IMR-90 (cell line): ENCODE data around the gene LSG1. TPM values are rescaled to one million over a fixed set of nuclear protein-coding genes. Genes with fewer than 3 reads are reported as not detected.

Experiments used
- ATAC-seq: fragments of 200-7000 bp; cut with Tn5 transposase; 2 replicates; pipeline ENCODE4 v1.9.1; 2020; ENCODE audit warnings: low read depth, mild to moderate bottlenecking, moderate library complexity
- BruUV-seq: library from RNA; stranded (reverse); fragments of 400-500 nt; replicated peaks from 2 replicates; lab custom pipeline; 2021; lab: Mats Ljungman, UMichigan
- CTCF ChIA-PET: fragments of 300-600 bp; formaldehyde crosslinking; extraction: SDS; loops from one replicate; lab custom pipeline; 2021; ENCODE audit warnings: antibody characterized with exemption; lab: Yijun Ruan, JAX
- POLR2A ChIA-PET: fragments of 300-600 bp; sonication (Branson Sonifier 250); formaldehyde crosslinking; loops from one replicate; lab custom pipeline; 2022; ENCODE audit warnings: antibody characterized with exemption; ENCODE audit not compliant: unreplicated experiment; lab: Charles Lee
- DNase-seq: peaks from one replicate; pipeline ENCODE4 v3.0.0; 2013
- H2AFZ ChIP-seq: replicated peaks from 2 replicates; pipeline ENCODE3; 2013; ENCODE audit warnings: low read length, mild to moderate bottlenecking; ENCODE audit not compliant: poor library complexity
- H2AK5ac ChIP-seq: 2 replicates; pipeline ENCODE4 v1.6.1; 2013; ENCODE audit warnings: low read depth, low read length, inconsistent platforms
- H2AK9ac ChIP-seq: replicated peaks from 2 replicates; pipeline ENCODE3; 2013; ENCODE audit warnings: mild to moderate bottlenecking, low read depth, low read length, moderate library complexity; ENCODE audit not compliant: poor library complexity
- H2BK120ac ChIP-seq: 2 replicates; pipeline ENCODE4 v1.6.1; 2013; ENCODE audit warnings: low read depth, low read length, inconsistent platforms
- H2BK15ac ChIP-seq: 3 replicates; pipeline ENCODE4 v1.6.1; 2013; ENCODE audit warnings: low read depth, low read length, inconsistent platforms
- H2BK20ac ChIP-seq: 2 replicates; pipeline ENCODE4 v1.6.1; 2013; ENCODE audit warnings: low read depth, mild to moderate bottlenecking, inconsistent platforms, low read length, moderate library complexity
- H2BK5ac ChIP-seq: 2 replicates; pipeline ENCODE4 v1.6.1; 2013; ENCODE audit warnings: mild to moderate bottlenecking, low read depth, low read length, inconsistent platforms; ENCODE audit not compliant: poor library complexity, severe bottlenecking
- H3K14ac ChIP-seq: replicated peaks from 2 replicates; pipeline ENCODE4 v1.6.1; 2013; ENCODE audit warnings: low read depth, low read length, inconsistent platforms
- H3K18ac ChIP-seq: 2 replicates; pipeline ENCODE4 v1.6.1; 2013; ENCODE audit warnings: low read depth, low read length, control low read depth
- H3K23ac ChIP-seq: 2 replicates; pipeline ENCODE4 v1.6.1; 2013; ENCODE audit warnings: low read depth, low read length, inconsistent platforms
- H3K27ac ChIP-seq: 2 replicates; pipeline ENCODE4 v1.5.1; 2013; ENCODE audit warnings: mild to moderate bottlenecking, control low read depth, low read length; ENCODE audit not compliant: insufficient read depth
- H3K27me3 ChIP-seq: 2 replicates; pipeline ENCODE4 v1.6.1; 2013; ENCODE audit warnings: low read length; ENCODE audit not compliant: control insufficient read depth, insufficient read depth
- H3K36me3 ChIP-seq: 2 replicates; pipeline ENCODE4 v1.6.1; 2013; ENCODE audit warnings: low read length, mixed read lengths; ENCODE audit not compliant: control insufficient read depth, insufficient read depth
- H3K4ac ChIP-seq: 2 replicates; pipeline ENCODE4 v1.6.1; 2013; ENCODE audit warnings: low read depth, low read length, inconsistent platforms
- H3K4me1 ChIP-seq: 2 replicates; pipeline ENCODE4 v1.6.1; 2013; ENCODE audit warnings: low read length, mixed read lengths; ENCODE audit not compliant: control insufficient read depth, insufficient read depth
- H3K4me2 ChIP-seq: 2 replicates; pipeline ENCODE4 v1.6.1; 2013; ENCODE audit warnings: low read depth, mild to moderate bottlenecking, control low read depth, low read length, moderate library complexity
- H3K4me3 ChIP-seq: 2 replicates; pipeline ENCODE4 v1.5.1; 2013; ENCODE audit warnings: low read depth, mild to moderate bottlenecking, control low read depth, low read length, moderate library complexity; ENCODE audit not compliant: insufficient read depth
- H3K56ac ChIP-seq: 2 replicates; pipeline ENCODE4 v1.6.1; 2013; ENCODE audit warnings: low read length, inconsistent platforms; ENCODE audit not compliant: insufficient read depth; ENCODE audit errors: extremely low read depth
- H3K79me1 ChIP-seq, 2 experiments: 2 replicates each; pipeline ENCODE4 v1.6.1; 2013; ENCODE audit warnings: low read length in 2 of 2, inconsistent platforms in 1 of 2, low read depth in 1 of 2
- H3K9ac ChIP-seq: 2 replicates; pipeline ENCODE4 v1.6.1; 2013; ENCODE audit warnings: low read depth, low read length, control low read depth
- H3K9me1 ChIP-seq: 2 replicates; pipeline ENCODE4 v1.6.1; 2013; ENCODE audit warnings: low read length, inconsistent platforms; ENCODE audit not compliant: insufficient read depth
- H3K9me3 ChIP-seq: 2 replicates; pipeline ENCODE4 v1.6.1; 2013; ENCODE audit warnings: low read length; ENCODE audit not compliant: control insufficient read depth, insufficient read depth
- H4K20me1 ChIP-seq: 2 replicates; pipeline ENCODE4 v1.6.1; 2013; ENCODE audit warnings: low read length, inconsistent platforms; ENCODE audit not compliant: insufficient read depth
- H4K5ac ChIP-seq: 2 replicates; pipeline ENCODE4 v1.6.1; 2013; ENCODE audit warnings: mild to moderate bottlenecking, low read depth, low read length, control low read depth
- H4K8ac ChIP-seq, 2 experiments: 2 replicates each; pipeline ENCODE4 v1.6.1; 2013; ENCODE audit warnings: low read depth in 2 of 2, low read length in 2 of 2, control low read depth in 1 of 2, inconsistent platforms in 1 of 2
- H4K91ac ChIP-seq: 2 replicates; pipeline ENCODE4 v1.6.1; 2013; ENCODE audit warnings: low read depth, low read length, inconsistent platforms; ENCODE audit not compliant: insufficient read depth
- CTCF ChIP-seq: conservative IDR thresholded peaks from 2 replicates; pipeline ENCODE4 v1.5.1; 2012; ENCODE audit warnings: mild to moderate bottlenecking, low read depth, low read length, improper control_type of control experiment
- ELK1 ChIP-seq: fragments of 150-350 bp; IDR thresholded peaks from 2 replicates; pipeline ENCODE4 v1.6.1; 2016; ENCODE audit warnings: low read depth, mild to moderate bottlenecking, low read length, moderate library complexity, borderline replicate concordance
- SMC3 ChIP-seq: fragments of 150-350 bp; IDR thresholded peaks from 2 replicates; pipeline ENCODE4 v1.6.1; 2016; ENCODE audit warnings: low read depth, mild to moderate bottlenecking, antibody characterized with exemption, low read length, moderate library complexity
- WGBS, 2 experiments: methylation state at CpG; one replicate each; pipeline versions ENCODE4 v1.1.5 to v1.1.7; 2013; ENCODE audit warnings: missing lambda C conversion rate in 2 of 2; ENCODE audit not compliant: insufficient read length in 1 of 2; ENCODE audit errors: extremely low coverage in 2 of 2; 5-methylcytosine and 5-hydroxymethylcytosine counted together
- dilution Hi-C: fragments of 300-500 bp; cut with HindIII; formaldehyde crosslinking; loops from one replicate; pipeline ENCODE4 v1.14.3; 2018; ENCODE audit warnings: low sequenced_read_pairs; ENCODE audit not compliant: unreplicated experiment
- in situ Hi-C: fragments of 300-500 bp; cut with MboI; formaldehyde crosslinking; loops from 3 replicates; pipeline ENCODE4 v1.14.3; 2019; ENCODE audit warnings: low sequenced_read_pairs, inconsistent platforms, mixed read lengths
- intact Hi-C: fragments of 100-400 bp; cut with micrococcal nuclease; formaldehyde crosslinking; loops from 2 replicates; pipeline ENCODE4 v1.10.0; 2022
- polyA plus RNA-seq, 3 experiments: library from polyadenylated mRNA; depleted of rRNA; stranded (reverse); fragments of >200 nt; gene quantifications; 2 replicates each; pipeline ENCODE4 v1.2.3, GENCODE V29; 2012; ENCODE audit warnings: low replicate concordance in 1 of 3
- total RNA-seq: library from RNA; depleted of rRNA; stranded (reverse); fragments of >200 nt; gene quantifications from 2 replicates; pipeline ENCODE4 v1.2.3, GENCODE V29; 2012

The LSG1 gene
- total and polyA plus RNA-seq, 2 of the 4 experiments (the other 2 are of a cell fraction) = 26.8 to 45.2 TPM

GRCh38 chr3:194604837-194605236 is 67.2 kb downstream of the LSG1 start:
- no peak overlapping the region for H3K56ac ChIP-seq
- no peak overlapping the region for H4K5ac ChIP-seq
- DNase-seq = no peak
- H2BK20ac ChIP-seq = no peak overlapping the region
- no peak overlapping the region for H3K4ac ChIP-seq
- POLR2A ChIA-PET = no interaction called here
- no CpG with 5 or more reads among the region's 2 CpGs for WGBS, 2 experiments
- H3K27ac ChIP-seq = no peak overlapping the region
- H2BK120ac ChIP-seq = no peak overlapping the region
- peak; percentile 46 for ATAC-seq
- no peak overlapping the region for H2AK5ac ChIP-seq
- peaks cover 2% of the 10 kb centered on the region; the same call in 1 of the 2 replicates for H3K9me1 ChIP-seq
- H3K9me3 ChIP-seq = no peaks in the 10 kb centered on the region
- no peak overlapping the region for H2BK15ac ChIP-seq
- dilution Hi-C loops (no loop called here), intact Hi-C loops (no loop called here), in situ Hi-C loops (loop anchor here (10.0 kb wide), 1 partner anchor 270 kb away; no protein-coding TSS in a partner anchor)
- no peak overlapping the region for H3K14ac ChIP-seq
- no peak overlapping the region for H4K8ac ChIP-seq
- H2AFZ ChIP-seq = no peak overlapping the region
- H3K27me3 ChIP-seq = no peaks in the 10 kb centered on the region
- peaks cover 10% of the 10 kb centered on the region for H3K36me3 ChIP-seq
- H3K23ac ChIP-seq = no peak overlapping the region
- no peaks in the 10 kb centered on the region; a peak in 1 of 4 replicates for H3K79me1 ChIP-seq
- CTCF ChIA-PET = interaction anchor here (0.6 to 1.6 kb wide), 4 partner anchors 10 to 1725 kb away, joined by 3 to 4 read pairs (median 3); no protein-coding TSS in a partner anchor
- H3K18ac ChIP-seq = no peak overlapping the region
- no peak overlapping the region for H2AK9ac ChIP-seq
- no peaks in the 10 kb centered on the region for H4K20me1 ChIP-seq
- H2BK5ac ChIP-seq = no peak overlapping the region
- H3K4me3 ChIP-seq = no peak overlapping the region
- TF ChIP-seq CTCF (peak; percentile 47), ELK1 (no peak), SMC3 (peak; percentile 23; the same call in 1 of the 2 replicates)
- H3K4me2 ChIP-seq = no peak overlapping the region
- BruUV-seq = no TSS peak
- peaks cover 5% of the 10 kb centered on the region; the same call in 1 of the 2 replicates for H3K4me1 ChIP-seq
- no peak overlapping the region for H4K91ac ChIP-seq
- H3K9ac ChIP-seq = no peak overlapping the region
